HUES48 (cell line): ENCODE data around the gene TMEM60.
"Not testable (repeated sequence)": the region's sequence is repeated elsewhere in the genome, so short reads cannot be mapped to it uniquely, and the experiment has no call there.

Experiments used
- H3K27ac ChIP-seq: one replicate; pipeline ENCODE4 v1.7.0; 2013; ENCODE audit warnings: low read depth, low read length, inconsistent platforms
- H3K27me3 ChIP-seq: 2 replicates; pipeline ENCODE4 v1.6.1; 2013; ENCODE audit warnings: mild to moderate bottlenecking, low read length; ENCODE audit not compliant: control insufficient read depth, insufficient read depth
- H3K36me3 ChIP-seq: 2 replicates; pipeline ENCODE4 v1.6.1; 2013; ENCODE audit warnings: low read length; ENCODE audit not compliant: control insufficient read depth, insufficient read depth
- H3K4me1 ChIP-seq: 2 replicates; pipeline ENCODE4 v1.6.1; 2013; ENCODE audit warnings: mild to moderate bottlenecking, low read length; ENCODE audit not compliant: control insufficient read depth, insufficient read depth
- H3K4me3 ChIP-seq: 2 replicates; pipeline ENCODE4 v1.5.1; 2013; ENCODE audit warnings: mild to moderate bottlenecking, low read depth, low read length
- H3K9ac ChIP-seq: 2 replicates; pipeline ENCODE4 v1.6.1; 2013; ENCODE audit warnings: mild to moderate bottlenecking, low read depth, low read length, moderate library complexity
- H3K9me3 ChIP-seq: 2 replicates; pipeline ENCODE4 v1.6.1; 2013; ENCODE audit warnings: low read length; ENCODE audit not compliant: control insufficient read depth, insufficient read depth

Gene TMEM60, protein sequence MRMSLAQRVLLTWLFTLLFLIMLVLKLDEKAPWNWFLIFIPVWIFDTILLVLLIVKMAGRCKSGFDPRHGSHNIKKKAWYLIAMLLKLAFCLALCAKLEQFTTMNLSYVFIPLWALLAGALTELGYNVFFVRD

GRCh38 chr7:77798394-77799077, at the start of gene TMEM60, which contains the start of gene PHTF2:
Gene TMEM60 (minus strand): TSS chr7:77798434. CDS start chr7:77794373, 4,061 bp downstream.
Gene PHTF2 (plus strand): TSS chr7:77798773.
- Histone ChIP-seq H3K9ac (peak within 1 kb of the TSS; percentile 87), H3K4me3 (peak within 1 kb of the TSS; percentile 89), H3K27me3 (no peaks in the 10 kb centered on the region), H3K27ac (peak within 1 kb of the TSS; percentile 92), H3K4me1 (0 out of 2 replicates have a peak, but pooled peaks cover 8% of the 10 kb centered on the region), H3K9me3 (no peaks in the 10 kb centered on the region), H3K36me3 (peaks cover 6% of the 10 kb centered on the region)

DNA sequence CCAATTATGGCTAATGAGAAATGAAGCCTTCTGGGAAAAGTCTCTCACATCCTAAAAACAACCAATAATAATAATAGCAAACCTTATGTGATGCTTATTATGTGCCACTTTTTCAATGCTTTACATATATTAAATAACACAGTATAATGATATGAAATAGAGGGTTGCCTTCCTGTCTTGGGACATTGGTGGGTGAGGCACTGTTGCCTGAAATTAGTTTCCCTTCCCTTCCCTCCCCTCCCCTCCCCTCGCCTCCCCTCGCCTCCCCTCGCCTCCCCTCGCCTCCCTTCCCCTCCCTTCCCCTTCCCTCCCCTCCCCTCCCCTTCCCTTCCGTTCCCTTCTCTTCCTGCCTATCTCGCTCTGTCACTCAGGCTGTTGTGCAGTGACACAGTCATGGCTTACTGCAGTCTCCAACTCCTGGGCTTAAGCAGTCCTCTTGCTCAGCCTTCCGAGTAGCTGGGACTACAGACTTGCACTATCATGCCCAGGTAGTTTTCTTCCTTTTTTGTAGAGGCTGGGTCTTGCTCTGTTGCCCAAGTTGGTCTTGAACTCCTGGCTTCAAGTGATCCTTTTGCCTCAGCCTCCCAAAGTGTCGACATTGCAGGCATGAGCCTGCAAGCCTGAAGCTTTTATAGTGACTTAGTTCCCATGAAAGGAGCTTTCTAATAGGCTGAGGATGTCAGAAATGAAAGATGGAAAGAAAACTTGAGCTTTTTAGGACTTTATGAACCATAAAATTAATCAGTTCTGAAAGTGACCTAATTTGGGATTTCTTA, 48.3 kb upstream of the TMEM60 start:
- H3K4me1 ChIP-seq = no peaks in the 10 kb centered on the region
- H3K4me3 ChIP-seq = no peak overlapping the region
- no peaks in the 10 kb centered on the region for H3K27me3 ChIP-seq
- no peaks in the 10 kb centered on the region for H3K9me3 ChIP-seq
- no peaks in the 10 kb centered on the region for H3K36me3 ChIP-seq
- no peak overlapping the region for H3K9ac ChIP-seq
- no peak overlapping the region for H3K27ac ChIP-seq

DNA sequence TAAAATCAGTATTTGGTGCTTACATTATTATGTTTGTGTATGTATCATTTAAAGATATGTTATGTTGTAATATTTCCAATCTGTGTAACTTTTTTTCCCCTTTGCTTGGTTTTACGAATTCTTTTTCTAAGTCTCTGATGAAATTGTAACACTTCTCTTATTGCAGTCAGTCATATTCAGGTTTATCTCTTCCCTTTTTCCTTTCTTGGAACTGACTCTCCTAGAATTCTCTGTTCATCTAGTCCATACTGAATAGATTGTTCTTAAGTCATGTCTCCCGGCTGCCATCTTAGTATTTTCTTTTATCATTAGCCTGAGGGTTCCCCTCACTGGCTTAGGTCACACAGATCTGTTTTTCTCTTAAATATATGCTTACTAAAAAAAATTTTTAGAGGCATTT, 45.0 kb upstream of the TMEM60 start:
- H3K36me3 ChIP-seq = no peaks in the 10 kb centered on the region
- H3K4me1 ChIP-seq = peaks cover 6% of the 10 kb centered on the region
- no peak overlapping the region for H3K4me3 ChIP-seq
- no peak overlapping the region for H3K9ac ChIP-seq
- H3K9me3 ChIP-seq = no peaks in the 10 kb centered on the region
- H3K27ac ChIP-seq = no peak overlapping the region
- no peaks in the 10 kb centered on the region for H3K27me3 ChIP-seq

DNA sequence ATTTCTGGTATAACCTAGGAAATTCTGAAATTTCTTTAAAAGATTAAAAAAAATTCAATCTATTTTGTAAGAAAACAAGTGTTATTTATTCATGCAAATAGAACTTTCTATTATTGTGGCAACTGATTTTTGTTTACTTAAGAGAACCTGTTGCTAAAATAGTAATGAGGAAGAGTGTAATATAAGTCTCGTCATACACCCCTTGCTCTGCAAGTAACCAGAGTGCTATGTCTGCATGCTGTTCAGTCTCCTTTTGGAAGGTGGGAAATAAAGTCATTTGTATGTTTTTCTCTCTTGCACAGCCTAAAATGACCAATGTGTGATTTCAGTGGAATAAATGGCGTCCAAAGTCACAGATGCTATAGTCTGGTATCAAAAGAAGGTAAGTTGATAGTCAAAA, 41.7 kb upstream of the TMEM60 start:
- Histone ChIP-seq H3K27ac (no peak overlapping the region), H3K9ac (no peak overlapping the region), H3K36me3 (no peaks in the 10 kb centered on the region), H3K4me3 (no peak overlapping the region), H3K9me3 (no peaks in the 10 kb centered on the region), H3K27me3 (no peaks in the 10 kb centered on the region), H3K4me1 (peaks cover 6% of the 10 kb centered on the region)

- Histone ChIP-seq H3K4me3 (no peak overlapping the region), H3K9ac (no peak overlapping the region), H3K36me3 (no peaks in the 10 kb centered on the region), H3K27me3 (no peaks in the 10 kb centered on the region), H3K4me1 (peaks cover 11% of the 10 kb centered on the region), H3K9me3 (no peaks in the 10 kb centered on the region), H3K27ac (no peak overlapping the region)
These were observed 40.8 kb upstream of the TMEM60 start for GRCh38 chr7:77838929-77839491.

DNA sequence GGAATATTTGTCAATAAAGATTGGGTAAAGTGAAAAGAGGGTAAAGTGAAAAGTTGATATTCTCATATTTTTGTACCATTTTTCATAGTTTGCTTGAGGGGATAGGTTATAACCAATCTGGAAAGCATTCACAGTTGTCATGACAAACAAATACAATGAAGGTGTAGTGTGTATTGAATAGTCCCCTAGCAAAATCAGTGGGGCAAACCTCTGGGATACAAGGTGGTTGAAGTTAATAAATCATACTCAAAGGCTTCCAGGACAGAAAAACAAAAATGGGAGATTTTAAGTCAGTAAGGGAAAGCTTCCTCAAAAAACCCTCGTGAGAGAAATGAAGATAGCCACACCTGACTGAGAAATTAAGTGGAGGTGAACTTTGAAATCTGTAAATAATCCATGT, 39.7 kb upstream of the TMEM60 start:
- Histone ChIP-seq H3K4me3 (no peak overlapping the region), H3K9ac (no peak overlapping the region), H3K36me3 (no peaks in the 10 kb centered on the region), H3K4me1 (peaks cover 11% of the 10 kb centered on the region), H3K27ac (no peak overlapping the region), H3K27me3 (no peaks in the 10 kb centered on the region), H3K9me3 (no peaks in the 10 kb centered on the region)

DNA sequence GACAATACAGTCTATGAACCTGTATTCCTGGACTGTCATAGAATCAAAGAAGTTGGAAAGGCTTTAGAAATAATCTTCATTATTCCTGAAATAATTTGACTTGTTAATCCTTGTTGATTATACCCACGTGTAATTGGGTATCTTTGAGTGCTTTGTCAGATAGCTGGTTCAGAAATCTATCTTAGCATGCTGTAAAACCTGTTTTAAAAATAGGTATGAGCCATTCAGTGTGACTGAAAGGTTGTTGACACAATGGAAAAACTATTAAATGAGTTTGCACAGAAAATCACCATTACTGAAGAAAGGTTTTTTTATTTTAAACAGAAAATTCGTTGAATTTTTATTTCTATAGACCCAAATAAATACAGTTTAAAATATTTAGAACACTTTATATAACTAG, 39.0 kb upstream of the TMEM60 start:
- no peaks in the 10 kb centered on the region for H3K36me3 ChIP-seq
- H3K27ac ChIP-seq = no peak overlapping the region
- H3K4me1 ChIP-seq = peaks cover 11% of the 10 kb centered on the region
- H3K9ac ChIP-seq = no peak overlapping the region
- no peak overlapping the region for H3K4me3 ChIP-seq
- H3K9me3 ChIP-seq = no peaks in the 10 kb centered on the region
- H3K27me3 ChIP-seq = no peaks in the 10 kb centered on the region

GRCh38 chr7:77836425-77836824, 38.2 kb upstream of the TMEM60 start:
- not testable (repeated sequence) for H3K27ac ChIP-seq, H3K36me3 ChIP-seq, H3K27me3 ChIP-seq, H3K9me3 ChIP-seq, H3K9ac ChIP-seq, H3K4me3 ChIP-seq
- peaks cover 11% of the 10 kb centered on the region for H3K4me1 ChIP-seq

DNA sequence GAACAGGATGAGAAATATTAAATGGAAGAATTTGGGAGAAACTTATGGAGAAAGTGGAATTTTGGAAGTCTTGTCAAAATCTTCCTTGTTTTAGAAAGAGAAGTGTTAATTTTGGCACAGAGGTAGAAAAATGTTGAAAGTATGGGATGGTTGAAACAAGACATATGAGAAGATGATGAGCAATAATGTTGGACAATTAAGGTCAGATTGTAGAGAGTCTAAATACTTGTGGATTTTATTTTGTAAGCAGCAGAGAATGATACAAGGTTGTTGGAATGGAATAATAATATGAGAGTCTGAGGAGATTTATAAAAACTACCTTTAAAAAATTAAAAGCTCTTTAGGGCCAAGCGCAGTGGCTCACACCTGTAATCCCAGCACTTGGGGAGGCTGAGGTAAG, 34.9 kb upstream of the TMEM60 start:
- Histone ChIP-seq H3K9ac (no peak overlapping the region), H3K9me3 (no peaks in the 10 kb centered on the region), H3K4me1 (peaks cover 6% of the 10 kb centered on the region), H3K27ac (no peak overlapping the region), H3K36me3 (no peaks in the 10 kb centered on the region), H3K4me3 (no peak overlapping the region), H3K27me3 (no peaks in the 10 kb centered on the region)

- no peak overlapping the region for H3K9ac ChIP-seq
- no peak overlapping the region for H3K4me3 ChIP-seq
- no peaks in the 10 kb centered on the region for H3K9me3 ChIP-seq
- H3K36me3 ChIP-seq = no peaks in the 10 kb centered on the region
- peaks cover 10% of the 10 kb centered on the region for H3K4me1 ChIP-seq
- no peak overlapping the region for H3K27ac ChIP-seq
- H3K27me3 ChIP-seq = no peaks in the 10 kb centered on the region
These were observed 33.7 kb upstream of the TMEM60 start for GRCh38 chr7:77831953-77832352.

GRCh38 chr7:77831481-77831880, 33.2 kb upstream of the TMEM60 start:
- no peaks in the 10 kb centered on the region for H3K9me3 ChIP-seq
- H3K9ac ChIP-seq = no peak overlapping the region
- H3K27me3 ChIP-seq = no peaks in the 10 kb centered on the region
- H3K27ac ChIP-seq = no peak overlapping the region
- H3K4me1 ChIP-seq = peaks cover 10% of the 10 kb centered on the region
- H3K36me3 ChIP-seq = no peaks in the 10 kb centered on the region
- H3K4me3 ChIP-seq = no peak overlapping the region
